ENCODE measurements around the gene TRAF7. TPM values are rescaled to one million over a fixed set of nuclear protein-coding genes. Genes with fewer than 3 reads are reported as not detected.

The TRAF7 gene
- total and polyA plus RNA-seq, 3 experiments from 2014 or later: 7.3 to 106 (median 102) TPM

- Mint-ChIP-seq H3K4me1 (no peaks in the 10 kb centered on the region), H3K9me3 (no peaks in the 10 kb centered on the region), H3K27me3 (no peaks in the 10 kb centered on the region), H3K27ac (no peak overlapping the region), H3K4me3 (no peak overlapping the region), H3K36me3 (peaks cover 0 to 44% (median 1%) of the 10 kb centered on the region in 3 donors)
- POLR2A ChIA-PET: no interaction called here
- Histone ChIP-seq H3K4me1 (ENCODE audit: insufficient read depth, low read length) (no peaks in the 10 kb centered on the region), H3K36me3 (ENCODE audit: insufficient read depth, low read length) (peaks cover 18% of the 10 kb centered on the region), H3K27ac (ENCODE audit: low read depth, low read length) (no peak overlapping the region), H3K9me3 (ENCODE audit: low read length) (no peaks in the 10 kb centered on the region), H3K4me3 (ENCODE audit: low read length) (no peak overlapping the region), H3K27me3 (ENCODE audit: insufficient read depth, low read length, poor library complexity, severe bottlenecking) (no peaks in the 10 kb centered on the region)
- no peak for DNase-seq
- CTCF ChIA-PET: interaction anchor here (1.4 kb wide), 1 partner anchor 23 kb away, joined by 4 read pairs; no protein-coding TSS in a partner anchor
These were observed 16.1 kb downstream of the TRAF7 start for GRCh38 chr16:2171601-2172178.

- Histone ChIP-seq H3K36me3 (ENCODE audit: insufficient read depth, low read length) (peaks cover 18% of the 10 kb centered on the region), H3K4me1 (ENCODE audit: insufficient read depth, low read length) (no peaks in the 10 kb centered on the region), H3K9me3 (ENCODE audit: low read length) (no peaks in the 10 kb centered on the region), H3K4me3 (ENCODE audit: low read length) (no peak overlapping the region), H3K27ac (ENCODE audit: low read depth, low read length) (no peak overlapping the region), H3K27me3 (ENCODE audit: insufficient read depth, low read length, poor library complexity, severe bottlenecking) (no peaks in the 10 kb centered on the region)
- no peaks in the 10 kb centered on the region for H3K9me3 Mint-ChIP-seq
- no peak overlapping the region for H3K27ac Mint-ChIP-seq
- ChIA-PET POLR2A (interaction anchor here (0.6 kb wide), 1 partner anchor 168 kb away, joined by 3 read pairs; no protein-coding TSS in a partner anchor), CTCF (no interaction called here)
- no peak overlapping the region for H3K4me3 Mint-ChIP-seq
- H3K4me1 Mint-ChIP-seq: no peaks in the 10 kb centered on the region
- H3K36me3 Mint-ChIP-seq: peaks cover 0 to 48% (median 1%) of the 10 kb centered on the region in 3 donors
- H3K27me3 Mint-ChIP-seq: no peaks in the 10 kb centered on the region
- no peak for DNase-seq
These were observed 17.2 kb downstream of the TRAF7 start for GRCh38 chr16:2172688-2173335.

- H3K4me1 Mint-ChIP-seq: no peaks in the 10 kb centered on the region
- H3K27ac Mint-ChIP-seq: no peak overlapping the region
- peaks cover 18% of the 10 kb centered on the region for H3K36me3 ChIP-seq (ENCODE audit: insufficient read depth, low read length)
- DNase-seq: no peak
- ChIA-PET CTCF (no interaction called here), POLR2A (no interaction called here)
- no peak overlapping the region for H3K4me3 Mint-ChIP-seq
- no peaks in the 10 kb centered on the region for H3K9me3 ChIP-seq (ENCODE audit: low read length)
- peaks cover 0 to 43% (median 1%) of the 10 kb centered on the region in 3 donors for H3K36me3 Mint-ChIP-seq
- H3K27me3 Mint-ChIP-seq: no peaks in the 10 kb centered on the region
- no peak overlapping the region for H3K27ac ChIP-seq (ENCODE audit: low read depth, low read length)
- no peaks in the 10 kb centered on the region for H3K27me3 ChIP-seq (ENCODE audit: insufficient read depth, low read length, poor library complexity, severe bottlenecking)
- H3K4me3 ChIP-seq (ENCODE audit: low read length): no peak overlapping the region
- H3K9me3 Mint-ChIP-seq: no peaks in the 10 kb centered on the region
- H3K4me1 ChIP-seq (ENCODE audit: insufficient read depth, low read length): no peaks in the 10 kb centered on the region
These were observed 17.8 kb downstream of the TRAF7 start for GRCh38 chr16:2173366-2173765.

GRCh38 chr16:2173916-2174315 lies 18.3 kb downstream of the TRAF7 start:
- H3K9me3 ChIP-seq (ENCODE audit: low read length): no peaks in the 10 kb centered on the region
- no peaks in the 10 kb centered on the region for H3K4me1 ChIP-seq (ENCODE audit: insufficient read depth, low read length)
- no peaks in the 10 kb centered on the region for H3K27me3 ChIP-seq (ENCODE audit: insufficient read depth, low read length, poor library complexity, severe bottlenecking)
- no peak overlapping the region for H3K27ac ChIP-seq (ENCODE audit: low read depth, low read length)
- no peaks in the 10 kb centered on the region for H3K9me3 Mint-ChIP-seq
- H3K4me1 Mint-ChIP-seq: no peaks in the 10 kb centered on the region
- H3K36me3 ChIP-seq (ENCODE audit: insufficient read depth, low read length): peaks cover 18% of the 10 kb centered on the region
- no peak overlapping the region for H3K4me3 Mint-ChIP-seq
- H3K36me3 Mint-ChIP-seq: peaks cover 0 to 40% (median 1%) of the 10 kb centered on the region in 3 donors
- POLR2A ChIA-PET: no interaction called here
- no peak for DNase-seq
- no peaks in the 10 kb centered on the region for H3K27me3 Mint-ChIP-seq
- H3K4me3 ChIP-seq (ENCODE audit: low read length): no peak overlapping the region
- CTCF ChIA-PET: interaction anchor here (1.5 kb wide), 1 partner anchor 21 kb away, joined by 4 read pairs; no protein-coding TSS in a partner anchor
- H3K27ac Mint-ChIP-seq: no peak overlapping the region

GRCh38 chr16:2174396-2175131 lies 19.0 kb downstream of the TRAF7 start:
- Mint-ChIP-seq H3K4me3 (no peak overlapping the region), H3K27me3 (no peaks in the 10 kb centered on the region), H3K36me3 (peaks cover 0 to 40% (median 1%) of the 10 kb centered on the region in 3 donors), H3K27ac (no peak overlapping the region), H3K9me3 (no peaks in the 10 kb centered on the region), H3K4me1 (no peaks in the 10 kb centered on the region)
- Histone ChIP-seq H3K9me3 (ENCODE audit: low read length) (no peaks in the 10 kb centered on the region), H3K4me3 (ENCODE audit: low read length) (no peak overlapping the region), H3K36me3 (ENCODE audit: insufficient read depth, low read length) (peaks cover 18% of the 10 kb centered on the region), H3K27me3 (ENCODE audit: insufficient read depth, low read length, poor library complexity, severe bottlenecking) (no peaks in the 10 kb centered on the region), H3K27ac (ENCODE audit: low read depth, low read length) (no peak overlapping the region), H3K4me1 (ENCODE audit: insufficient read depth, low read length) (no peaks in the 10 kb centered on the region)
- POLR2A ChIA-PET: interaction anchor here (0.5 kb wide), 1 partner anchor 32 kb away, joined by 3 read pairs; no protein-coding TSS in a partner anchor
- CTCF ChIA-PET: interaction anchor here (1.5 kb wide), 1 partner anchor 20 kb away, joined by 4 read pairs; no protein-coding TSS in a partner anchor
- no peak for DNase-seq

- POLR2A ChIA-PET: no interaction called here
- Mint-ChIP-seq H3K4me1 (no peaks in the 10 kb centered on the region), H3K9me3 (no peaks in the 10 kb centered on the region), H3K27ac (no peak overlapping the region), H3K27me3 (no peaks in the 10 kb centered on the region), H3K36me3 (peaks cover 0 to 40% (median 1%) of the 10 kb centered on the region in 3 donors), H3K4me3 (no peak overlapping the region)
- Histone ChIP-seq H3K27me3 (ENCODE audit: insufficient read depth, low read length, poor library complexity, severe bottlenecking) (no peaks in the 10 kb centered on the region), H3K4me3 (ENCODE audit: low read length) (no peak overlapping the region), H3K36me3 (ENCODE audit: insufficient read depth, low read length) (peaks cover 18% of the 10 kb centered on the region), H3K9me3 (ENCODE audit: low read length) (no peaks in the 10 kb centered on the region), H3K27ac (ENCODE audit: low read depth, low read length) (no peak overlapping the region), H3K4me1 (ENCODE audit: insufficient read depth, low read length) (no peaks in the 10 kb centered on the region)
- CTCF ChIA-PET: interaction anchor here (1.5 kb wide), 1 partner anchor 19 kb away, joined by 4 read pairs; no protein-coding TSS in a partner anchor
- no peak for DNase-seq
These were observed 19.9 kb downstream of the TRAF7 start for GRCh38 chr16:2175454-2175853.

- H3K9me3 Mint-ChIP-seq: no peaks in the 10 kb centered on the region
- ChIA-PET CTCF (no interaction called here), POLR2A (no interaction called here)
- no peaks in the 10 kb centered on the region for H3K4me1 Mint-ChIP-seq
- no peak overlapping the region for H3K4me3 Mint-ChIP-seq
- Histone ChIP-seq H3K4me1 (ENCODE audit: insufficient read depth, low read length) (no peaks in the 10 kb centered on the region), H3K27me3 (ENCODE audit: insufficient read depth, low read length, poor library complexity, severe bottlenecking) (no peaks in the 10 kb centered on the region), H3K4me3 (ENCODE audit: low read length) (no peak overlapping the region), H3K9me3 (ENCODE audit: low read length) (no peaks in the 10 kb centered on the region), H3K27ac (ENCODE audit: low read depth, low read length) (no peak overlapping the region), H3K36me3 (ENCODE audit: insufficient read depth, low read length) (peaks cover 18% of the 10 kb centered on the region)
- no peak overlapping the region for H3K27ac Mint-ChIP-seq
- peaks cover 0 to 40% (median 1%) of the 10 kb centered on the region in 3 donors for H3K36me3 Mint-ChIP-seq
- no peaks in the 10 kb centered on the region for H3K27me3 Mint-ChIP-seq
- DNase-seq: no peak
These were observed 20.5 kb downstream of the TRAF7 start for GRCh38 chr16:2176047-2176446.

- H3K36me3 Mint-ChIP-seq: peaks cover 0 to 37% (median 1%) of the 10 kb centered on the region in 3 donors
- ChIA-PET POLR2A (no interaction called here), CTCF (interaction anchor here (0.7 kb wide), 1 partner anchor 18 kb away, joined by 3 read pairs; no protein-coding TSS in a partner anchor)
- H3K36me3 ChIP-seq (ENCODE audit: insufficient read depth, low read length): peaks cover 18% of the 10 kb centered on the region
- H3K4me3 ChIP-seq (ENCODE audit: low read length): no peak overlapping the region
- no peaks in the 10 kb centered on the region for H3K9me3 Mint-ChIP-seq
- H3K27me3 Mint-ChIP-seq: no peaks in the 10 kb centered on the region
- H3K27ac Mint-ChIP-seq: no peak overlapping the region
- H3K27ac ChIP-seq (ENCODE audit: low read depth, low read length): no peak overlapping the region
- DNase-seq: no peak
- no peak overlapping the region for H3K4me3 Mint-ChIP-seq
- peaks cover under 1 to 5% (median 4%) of the 10 kb centered on the region in 3 donors for H3K4me1 Mint-ChIP-seq
- no peaks in the 10 kb centered on the region for H3K9me3 ChIP-seq (ENCODE audit: low read length)
- no peaks in the 10 kb centered on the region for H3K4me1 ChIP-seq (ENCODE audit: insufficient read depth, low read length)
- H3K27me3 ChIP-seq (ENCODE audit: insufficient read depth, low read length, poor library complexity, severe bottlenecking): no peaks in the 10 kb centered on the region
These were observed 21.5 kb downstream of the TRAF7 start for GRCh38 chr16:2177101-2177500.
